ENCODE results near the gene PLCH1. TPM values are rescaled to one million over a fixed set of nuclear protein-coding genes. Genes with fewer than 3 reads are reported as not detected.

PLCH1 gene
- total and polyA plus RNA-seq, 10 of the 15 experiments (the other 5 are each of a cell fraction or from before 2014, with no cell fraction given) = 0.03 to 0.22 (median 0.04) TPM; not detected in 5

- no peaks in the 10 kb centered on the region for H3K4me1 ChIP-seq (ENCODE audit: control insufficient read depth, insufficient read depth, low read length)
- POLR2A ChIA-PET = no interaction called here
Observed at GRCh38 chr3:155629556-155629955, 115.3 kb downstream of the PLCH1 start.

More at GRCh38 chr3:155629556-155629955, 115.3 kb downstream of the PLCH1 start:
- ATAC-seq = no peak
- FAIRE-seq = no peak
- no peak overlapping the region for H3K27ac ChIP-seq (ENCODE audit: control insufficient read depth, insufficient read depth)
- no peak overlapping the region for H2AFZ ChIP-seq (ENCODE audit: control insufficient read depth, low read depth, low read length)
- TF ChIP-seq POLR2AphosphoS2 (IDR thresholded peaks at IDR 0.05; ENCODE audit: low read depth, low read length) = no peak
- no peak for TF ChIP-seq GATAD2B (conservative IDR thresholded peaks at IDR 0.05; ENCODE audit: low read depth)
- TF ChIP-seq PBX3 (IDR thresholded peaks at IDR 0.05; ENCODE audit: insufficient replicate concordance, low read depth, low read length) = no peak
- no peak for TF ChIP-seq CBFB (IDR thresholded peaks at IDR 0.05; ENCODE audit: low read depth)
- no peak for TF ChIP-seq EGR1 (IDR thresholded peaks at IDR 0.05; ENCODE audit: borderline replicate concordance in 1 of 2, low read depth in 2 of 2, low read length in 2 of 2)
- no peak for TF ChIP-seq BCL3 (IDR thresholded peaks at IDR 0.05; ENCODE audit: borderline replicate concordance, insufficient read depth, low read depth, low read length, poor library complexity, severe bottlenecking)
- TF ChIP-seq NFYA (IDR thresholded peaks at IDR 0.05; ENCODE audit: borderline replicate concordance, low read depth, low read length) = no peak
- no peak for TF ChIP-seq NR2C2 (IDR thresholded peaks at IDR 0.05; ENCODE audit: borderline replicate concordance, control insufficient read depth, insufficient read length, low read depth)
- H3K9ac ChIP-seq (ENCODE audit: control insufficient read depth, insufficient read depth, low read length) = no peak overlapping the region
- H3K9me3 ChIP-seq (replicated peaks; ENCODE audit: control insufficient read depth, insufficient read depth, low read length) = no peaks in the 10 kb centered on the region
- 25% methylated on average over 5 of the region's 5 CpGs for WGBS (ENCODE audit: insufficient coverage, insufficient replicate concordance, low lambda C conversion rate, missing lambda C conversion rate)
- no peaks in the 10 kb centered on the region for H3K36me3 ChIP-seq (ENCODE audit: control insufficient read depth in 2 of 2, insufficient read depth in 2 of 2, low read length in 1 of 2)
- ChIA-PET RAD21 (ENCODE audit: unreplicated experiment) (no interaction called here), SMC1A (ENCODE audit: uncharacterized antibody, unreplicated experiment) (no interaction called here), CTCF (interaction anchor here (1.2 kb wide), 1 partner anchor 72 kb away, joined by 4 read pairs; no protein-coding TSS in a partner anchor)
- H3K79me2 ChIP-seq (ENCODE audit: control insufficient read depth, insufficient read depth, low read length) = no peaks in the 10 kb centered on the region
- intact Hi-C loops (cut with micrococcal nuclease; ENCODE audit: unreplicated experiment) = no loop called here
- H3K4me2 ChIP-seq (ENCODE audit: control insufficient read depth, insufficient read depth) = no peak overlapping the region
- H3K4me3 ChIP-seq = no peak overlapping the region
- no TSS peak for BruUV-seq (replicated peaks)
- no peak for DNase-seq (ENCODE audit: low read depth, low spot score)
- H4K20me1 ChIP-seq (ENCODE audit: control insufficient read depth, insufficient read depth) = no peaks in the 10 kb centered on the region
- H3K27me3 ChIP-seq (replicated peaks in 1 of 2; ENCODE audit: control insufficient read depth in 2 of 2, insufficient read depth in 2 of 2, low read length in 1 of 2) = no peaks in the 10 kb centered on the region
- in situ Hi-C loops (cut with MboI) = no loop called here
